GM21619 (cell line): ENCODE measurements around the gene HMOX2.
A peak's percentile ranks its signal among the peaks of the same experiment; 100 is the strongest.

Experiments
- ATAC-seq: cut with Tn5 transposase; IDR thresholded peaks from one replicate; pipeline ENCODE4 v1.9.1; 2021; ENCODE audit not compliant: unreplicated experiment

Gene HMOX2

DNA sequence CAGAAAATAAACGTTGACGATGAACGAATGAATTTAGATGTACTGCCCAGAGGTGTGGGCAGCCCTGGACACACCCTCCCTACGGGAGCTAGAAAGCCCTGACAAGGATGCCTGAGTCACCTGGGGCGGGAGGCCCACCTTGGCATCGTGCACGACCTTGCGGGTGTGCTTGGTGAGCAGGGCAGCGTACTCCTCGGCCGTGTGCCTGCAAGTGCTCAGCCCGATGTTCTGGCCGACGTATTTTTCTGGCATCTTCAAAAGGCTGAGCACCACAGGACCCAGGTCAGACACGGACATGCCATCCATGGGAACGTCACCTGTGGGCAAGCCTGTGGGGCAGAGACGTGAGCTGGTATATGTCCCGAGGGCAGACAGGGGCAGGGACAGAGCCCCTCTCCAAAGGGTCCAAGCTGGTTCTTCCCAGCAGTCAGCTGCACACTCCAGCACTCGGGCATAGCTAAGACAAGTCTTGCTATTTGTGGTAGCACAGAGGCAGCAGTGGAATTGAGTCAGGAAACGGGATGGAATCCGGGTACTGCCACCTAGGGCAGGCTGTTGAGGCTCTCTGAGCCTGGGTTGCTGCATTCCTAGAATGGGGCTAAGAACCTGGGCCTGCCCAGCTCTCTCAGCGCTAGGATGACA, 12.6 kb upstream of the HMOX2 start:
- ATAC-seq = no peak

GRCh38 chr16:4465977-4466779, 10.0 kb upstream of the HMOX2 start:
- no peak for ATAC-seq

GRCh38 chr16:4467916-4468315, 8.3 kb upstream of the HMOX2 start:
- no peak for ATAC-seq

DNA sequence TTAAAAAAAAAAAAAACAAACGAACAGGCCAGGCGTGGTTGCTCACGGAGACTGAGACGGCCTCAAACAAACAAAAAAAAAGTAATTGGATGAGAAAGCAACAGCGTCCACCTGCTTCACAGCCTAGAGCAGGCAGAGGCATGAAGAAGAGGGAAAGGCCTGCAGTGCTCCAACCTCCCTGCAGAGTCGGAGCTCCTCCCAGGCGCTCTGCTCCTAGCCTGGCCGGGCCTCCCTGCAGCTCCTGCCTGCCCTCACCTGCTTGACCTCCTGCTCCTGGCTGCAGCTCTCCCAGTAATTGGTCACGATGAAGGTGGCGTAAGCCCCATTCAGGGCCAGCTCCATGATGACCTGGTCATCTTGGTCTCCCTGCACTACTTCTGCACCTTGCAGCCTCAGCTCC, 7.2 kb upstream of the HMOX2 start:
- no peak for ATAC-seq

DNA sequence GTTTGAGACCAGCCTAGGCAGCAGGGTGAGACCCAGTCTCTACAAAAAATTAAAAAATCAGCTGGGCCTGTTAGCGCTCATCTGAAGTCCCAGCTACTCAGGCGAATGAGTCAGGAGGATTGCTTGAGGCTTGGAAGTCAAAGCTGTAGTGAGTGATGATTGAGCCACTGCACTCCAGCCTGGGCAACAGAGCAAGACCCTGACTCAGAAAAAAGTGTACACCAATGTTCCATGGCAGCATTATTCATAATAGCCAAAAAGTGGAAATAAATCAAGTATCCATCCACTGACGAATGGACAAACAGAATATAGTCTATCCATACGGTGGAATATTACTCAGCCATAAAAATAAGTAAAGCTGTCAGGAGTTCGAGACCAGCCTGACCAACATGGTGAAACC, 4.3 kb upstream of the HMOX2 start:
- no peak for ATAC-seq

- ATAC-seq = no peak
These were observed 3.3 kb upstream of the HMOX2 start for GRCh38 chr16:4472880-4473279.

GRCh38 chr16:4474192-4474961, 1.8 kb upstream of the HMOX2 start, which contains the start of gene NMRAL1:
TSS of gene NMRAL1 (minus strand) at chr16:4474625. CDS start at chr16:4474132, 493 bp downstream.
- ATAC-seq = peak; percentile 44

DNA sequence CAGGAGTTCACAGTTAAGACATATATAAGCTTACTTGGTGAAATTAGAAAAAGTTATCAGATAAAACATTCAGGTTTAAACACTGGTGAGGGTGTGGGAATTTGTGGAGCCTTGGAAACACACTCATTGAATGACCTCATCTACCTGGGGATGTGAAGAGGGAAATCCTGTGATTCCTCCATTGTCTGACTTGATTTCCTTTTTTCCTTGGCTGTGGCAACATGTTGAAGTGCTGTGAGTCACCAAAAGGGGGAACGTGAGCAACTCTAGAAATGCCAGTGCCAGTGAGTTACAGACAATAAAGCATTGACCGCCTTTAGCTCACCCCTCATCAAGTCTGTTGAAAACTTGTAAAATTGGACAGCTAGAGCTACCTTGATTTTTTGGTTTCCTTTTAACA, 1.8 kb downstream of the HMOX2 start:
- no peak for ATAC-seq

DNA sequence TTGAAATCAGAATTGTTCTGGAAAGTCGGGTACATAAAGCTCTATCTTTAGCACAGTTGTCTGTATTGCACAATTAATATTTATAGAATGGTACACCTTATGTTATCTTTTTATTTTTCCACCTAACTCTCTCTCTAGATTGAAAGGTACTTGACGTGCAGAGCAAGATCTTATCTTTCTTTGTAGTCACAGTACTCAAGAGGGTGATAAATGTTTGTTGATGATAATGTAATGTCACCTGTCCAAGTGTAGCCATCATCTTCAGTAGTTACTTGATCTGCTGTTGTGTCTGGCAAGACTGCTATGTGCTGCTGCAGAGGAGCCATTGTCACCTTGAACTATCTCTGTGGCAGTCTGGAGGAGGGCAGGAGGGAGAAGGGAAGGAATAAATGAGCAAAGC, 5.3 kb downstream of the HMOX2 start:
- no peak for ATAC-seq

- ATAC-seq = no peak
These were observed 5.8 kb downstream of the HMOX2 start for GRCh38 chr16:4481963-4482362.

DNA sequence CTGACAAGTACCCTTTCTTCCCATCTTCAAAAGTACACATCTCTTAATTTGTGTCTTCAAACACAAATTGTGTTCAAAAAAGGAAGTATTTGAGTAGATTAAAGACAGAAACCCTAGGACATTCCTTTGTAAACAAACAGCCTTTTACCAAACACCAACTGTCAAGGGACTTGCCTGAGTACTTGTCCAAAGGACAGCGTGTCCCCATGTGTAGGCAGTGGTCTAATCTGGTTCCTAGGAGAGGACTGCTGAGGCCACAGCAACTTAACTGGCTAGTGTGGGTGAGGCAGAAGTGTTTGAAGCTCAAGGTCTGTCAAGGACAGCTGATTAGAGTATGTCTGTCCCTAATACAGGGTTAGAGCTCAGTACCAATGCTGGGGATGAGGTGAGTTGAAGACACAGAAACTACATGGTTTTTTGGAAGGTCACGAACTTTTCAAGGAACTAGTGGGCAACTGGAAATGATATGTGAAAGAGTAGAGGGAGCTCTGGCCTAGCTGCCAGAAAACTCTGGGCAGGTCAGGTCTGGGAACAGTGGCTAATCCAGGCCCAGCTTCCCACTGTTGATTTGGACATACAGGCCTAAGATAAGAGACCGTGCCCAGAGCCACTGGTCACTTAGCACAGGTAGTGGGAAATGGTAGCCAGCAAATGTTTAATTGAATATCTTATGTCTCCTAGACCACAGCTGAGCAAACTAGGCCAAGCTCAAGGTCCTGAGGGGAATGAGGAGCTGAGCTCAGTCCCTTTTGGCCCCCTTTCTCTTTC, 10.1 kb downstream of the HMOX2 start:
- no peak for ATAC-seq

GRCh38 chr16:4487955-4488498, 11.8 kb downstream of the HMOX2 start:
- ATAC-seq = no peak

GRCh38 chr16:4488499-4488967, 12.3 kb downstream of the HMOX2 start:
- no peak for ATAC-seq

- ATAC-seq = no peak
These were observed 12.8 kb downstream of the HMOX2 start for GRCh38 chr16:4489030-4489429.

GRCh38 chr16:4491898-4492297, 15.7 kb downstream of the HMOX2 start:
- no peak for ATAC-seq

DNA sequence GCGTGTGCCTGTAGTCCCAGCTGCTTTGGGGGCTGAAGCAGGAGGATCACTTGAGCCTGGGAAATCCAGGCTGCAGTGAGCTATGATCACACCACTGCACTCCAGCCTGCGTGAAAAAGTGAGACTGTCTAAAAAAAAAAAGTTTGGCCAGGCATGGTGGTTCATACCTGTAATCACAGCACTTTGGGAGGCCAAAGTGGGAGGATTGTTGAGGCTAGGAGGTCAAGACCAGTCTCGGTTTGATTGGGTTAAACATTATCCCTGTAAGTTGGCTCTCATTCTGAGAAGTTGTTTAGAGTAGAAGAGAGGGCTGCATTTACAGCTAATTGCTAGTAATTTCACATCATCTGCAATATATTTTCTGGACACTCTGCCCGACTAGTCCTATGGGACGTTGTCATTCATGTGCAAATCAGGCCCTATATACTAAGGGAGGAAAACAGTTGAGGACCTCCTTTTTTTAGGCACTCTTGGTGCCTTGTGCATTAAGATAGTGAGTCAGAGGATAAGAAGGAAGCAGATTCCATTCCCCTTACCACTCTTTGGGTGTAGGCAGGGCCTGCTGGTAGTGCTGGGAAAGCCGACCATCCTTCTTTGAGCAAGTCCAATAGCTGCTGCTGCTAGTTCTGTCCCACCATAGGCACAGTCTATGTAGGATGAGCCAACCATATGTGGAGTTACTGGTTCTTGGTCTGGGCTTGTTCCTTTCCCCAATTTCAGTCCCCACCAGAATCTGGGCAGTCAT, 18.7 kb downstream of the HMOX2 start:
- ATAC-seq = no peak

- ATAC-seq = no peak
These were observed 19.6 kb downstream of the HMOX2 start for GRCh38 chr16:4495766-4496165.

- no peak for ATAC-seq
These were observed 20.1 kb downstream of the HMOX2 start for GRCh38 chr16:4496305-4496704.

DNA sequence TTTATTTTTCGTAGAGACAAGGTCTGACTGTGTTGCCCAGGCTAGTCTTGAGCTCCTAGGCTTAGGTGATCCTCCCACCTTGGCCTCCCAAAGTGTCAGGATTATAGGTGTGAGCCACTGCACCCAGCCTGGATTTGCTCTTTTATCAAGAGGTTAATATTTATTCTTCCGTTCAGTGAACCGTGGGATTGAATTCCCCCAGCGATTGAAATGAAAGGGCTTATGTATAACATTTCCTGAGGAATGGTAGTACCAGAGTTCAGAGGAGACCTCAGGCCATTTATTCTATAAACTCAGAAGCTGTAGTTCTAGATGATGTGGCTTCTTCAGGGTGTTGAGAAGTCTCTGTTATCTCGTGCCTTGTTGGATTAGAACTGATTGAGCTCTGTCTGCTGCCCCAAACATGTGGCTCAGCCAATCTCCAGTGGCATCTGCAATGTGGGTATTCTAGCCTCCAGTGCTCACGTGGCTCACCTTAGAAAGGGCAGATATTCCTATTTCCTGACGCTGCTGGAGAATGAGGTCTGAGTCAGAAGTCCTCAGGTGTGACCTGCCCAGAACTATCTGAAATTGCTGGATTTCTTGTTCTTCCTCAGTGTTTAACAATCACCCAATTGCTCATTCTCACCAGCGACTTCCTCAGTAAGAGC, 22.5 kb downstream of the HMOX2 start:
- no peak for ATAC-seq

DNA sequence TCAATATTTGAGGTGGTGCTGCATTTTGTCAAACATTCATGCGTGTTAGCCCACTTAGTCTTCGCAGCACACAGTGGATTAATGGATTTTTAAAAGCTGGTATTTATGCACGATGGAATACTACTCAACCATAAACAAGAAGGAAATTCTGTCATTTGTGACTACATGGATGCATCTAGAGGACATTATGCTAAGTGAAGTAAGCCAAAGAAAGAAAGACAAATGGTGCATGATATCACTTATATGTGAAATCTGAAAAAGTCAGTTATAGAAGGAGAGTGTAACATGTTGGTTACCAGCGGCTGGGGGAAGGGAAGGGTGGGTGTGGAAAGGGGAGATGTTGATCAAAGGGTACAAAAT, 23.0 kb downstream of the HMOX2 start:
- ATAC-seq = no peak
